ENCODE results near the gene OTOG.

- TF ChIP-seq CTCF (IDR thresholded peaks at IDR 0.05): no peak
- TF ChIP-seq POLR2A (IDR thresholded peaks at IDR 0.05): no peak
Measured at GRCh38 chr11:17601676-17602075, 54.6 kb downstream of the OTOG start.
